Activated CD4-positive, alpha-beta T cell treated with anti-CD3 and anti-CD28 coated beads, Interleukin-2, amount 10 ng/mL, durations not matched to agents 7 days and 5 days (primary cell): ENCODE data around the gene IVNS1ABP. TPM values are rescaled to one million over a fixed set of nuclear protein-coding genes. Genes with fewer than 3 reads are reported as not detected.
"Not testable (repeated sequence)": the region's sequence is repeated elsewhere in the genome, so short reads cannot be mapped to it uniquely, and the experiment has no call there.

Source experiments
- CTCF ChIA-PET: fragments of 350-600 bp; sonication (Branson Sonifier 250); formaldehyde crosslinking; loops from one replicate; lab custom pipeline; 2021; ENCODE audit warnings: antibody characterized with exemption; lab: Charles Lee
- POLR2A ChIA-PET: fragments of 350-600 bp; sonication (Branson Sonifier 250); formaldehyde crosslinking; loops from one replicate; lab custom pipeline; 2021; ENCODE audit warnings: antibody characterized with exemption; lab: Charles Lee
- DNase-seq: peaks from one replicate; pipeline ENCODE4 v3.0.0-alpha.2; 2020
- H3K27ac Mint-ChIP-seq: one replicate; pipeline ENCODE4 v1.8.0; 2021; ENCODE audit warnings: mild to moderate bottlenecking, moderate library complexity, mixed read lengths
- H3K27me3 Mint-ChIP-seq: one replicate; pipeline ENCODE4 v1.8.0; 2021; ENCODE audit warnings: mixed read lengths
- H3K36me3 Mint-ChIP-seq: one replicate; pipeline ENCODE4 v1.8.0; 2021; ENCODE audit warnings: low read depth, mixed read lengths
- H3K4me1 Mint-ChIP-seq: one replicate; pipeline ENCODE4 v1.8.0; 2021; ENCODE audit warnings: mixed read lengths
- H3K4me3 Mint-ChIP-seq: one replicate; pipeline ENCODE4 v1.8.0; 2021; ENCODE audit warnings: mild to moderate bottlenecking, moderate library complexity, mixed read lengths
- H3K9me3 Mint-ChIP-seq: one replicate; pipeline ENCODE4 v1.8.0; 2021; ENCODE audit warnings: mixed read lengths
- total RNA-seq, 2 experiments: library from RNA; stranded (reverse); gene quantifications; one replicate each; pipeline ENCODE4 v1.2.3, GENCODE V29; 2021

The IVNS1ABP gene
- total RNA-seq, 2 experiments from 2014 or later = 87.9 to 89.9 TPM

- Mint-ChIP-seq H3K9me3 (peaks cover 4% of the 10 kb centered on the region), H3K36me3 (peaks cover 4% of the 10 kb centered on the region), H3K27me3 (no peaks in the 10 kb centered on the region), H3K27ac (no peak overlapping the region), H3K4me3 (no peak overlapping the region), H3K4me1 (peaks cover 13% of the 10 kb centered on the region)
- no peak for DNase-seq
- CTCF ChIA-PET = no interaction called here
- POLR2A ChIA-PET = no interaction called here
Measured at GRCh38 chr1:185260611-185261010, 56.4 kb downstream of the IVNS1ABP start.

GRCh38 chr1:185258676-185259075 lies 58.4 kb downstream of the IVNS1ABP start:
- H3K9me3 Mint-ChIP-seq = peaks cover 7% of the 10 kb centered on the region
- CTCF ChIA-PET = no interaction called here
- DNase-seq = no peak

GRCh38 chr1:185257950-185258208 lies 59.2 kb downstream of the IVNS1ABP start:
- POLR2A ChIA-PET = no interaction called here
- no peaks in the 10 kb centered on the region for H3K27me3 Mint-ChIP-seq
- DNase-seq = no peak
- peak overlapping the region; percentile 68 for H3K27ac Mint-ChIP-seq
- peak overlapping the region; percentile 16 for H3K4me3 Mint-ChIP-seq
- peaks cover 7% of the 10 kb centered on the region for H3K9me3 Mint-ChIP-seq
- peaks cover 13% of the 10 kb centered on the region for H3K4me1 Mint-ChIP-seq
- peaks cover 6% of the 10 kb centered on the region for H3K36me3 Mint-ChIP-seq
- CTCF ChIA-PET = no interaction called here

More at GRCh38 chr1:185258676-185259075, 58.4 kb downstream of the IVNS1ABP start:
- H3K27me3 Mint-ChIP-seq = no peaks in the 10 kb centered on the region
- peaks cover 6% of the 10 kb centered on the region for H3K36me3 Mint-ChIP-seq
- H3K4me3 Mint-ChIP-seq = no peak overlapping the region
- POLR2A ChIA-PET = no interaction called here
- no peak overlapping the region for H3K27ac Mint-ChIP-seq
- peaks cover 13% of the 10 kb centered on the region for H3K4me1 Mint-ChIP-seq

GRCh38 chr1:185257116-185257949 lies 59.7 kb downstream of the IVNS1ABP start:
- POLR2A ChIA-PET, CTCF ChIA-PET, DNase-seq, H3K9me3 Mint-ChIP-seq, H3K27me3 Mint-ChIP-seq, H3K36me3 Mint-ChIP-seq: not testable (repeated sequence)
- H3K4me3 Mint-ChIP-seq = peak overlapping the region; percentile 49
- H3K27ac Mint-ChIP-seq = peak overlapping the region; percentile 85
- H3K4me1 Mint-ChIP-seq = peaks cover 13% of the 10 kb centered on the region

- DNase-seq, CTCF ChIA-PET, H3K27me3 Mint-ChIP-seq, H3K9me3 Mint-ChIP-seq, H3K36me3 Mint-ChIP-seq, H3K4me3 Mint-ChIP-seq, POLR2A ChIA-PET, H3K27ac Mint-ChIP-seq: not testable (repeated sequence)
- peaks cover 13% of the 10 kb centered on the region for H3K4me1 Mint-ChIP-seq
Measured at GRCh38 chr1:185255595-185255994, 61.4 kb downstream of the IVNS1ABP start.

GRCh38 chr1:185252404-185252803 lies 64.6 kb downstream of the IVNS1ABP start:
- CTCF ChIA-PET, H3K36me3 Mint-ChIP-seq, H3K27ac Mint-ChIP-seq, DNase-seq, H3K9me3 Mint-ChIP-seq, H3K27me3 Mint-ChIP-seq, H3K4me3 Mint-ChIP-seq, POLR2A ChIA-PET, H3K4me1 Mint-ChIP-seq: not testable (repeated sequence)

GRCh38 chr1:185251928-185252327 lies 65.1 kb downstream of the IVNS1ABP start:
- CTCF ChIA-PET, H3K27me3 Mint-ChIP-seq, H3K4me3 Mint-ChIP-seq, H3K4me1 Mint-ChIP-seq, H3K9me3 Mint-ChIP-seq, H3K27ac Mint-ChIP-seq, H3K36me3 Mint-ChIP-seq, POLR2A ChIA-PET, DNase-seq: not testable (repeated sequence)

GRCh38 chr1:185250063-185250462 lies 67.0 kb downstream of the IVNS1ABP start:
- H3K4me3 Mint-ChIP-seq = no peak overlapping the region
- H3K27me3 Mint-ChIP-seq = no peaks in the 10 kb centered on the region
- CTCF ChIA-PET = interaction anchor here (1.0 kb wide), 1 partner anchor 52 kb away, joined by 3 read pairs; no protein-coding TSS in a partner anchor
- H3K4me1 Mint-ChIP-seq = no peaks in the 10 kb centered on the region
- H3K36me3 Mint-ChIP-seq = peaks cover 2% of the 10 kb centered on the region
- H3K27ac Mint-ChIP-seq = no peak overlapping the region
- peaks cover 5% of the 10 kb centered on the region for H3K9me3 Mint-ChIP-seq
- DNase-seq = no peak
- POLR2A ChIA-PET = no interaction called here

- no peaks in the 10 kb centered on the region for H3K36me3 Mint-ChIP-seq
- ChIA-PET POLR2A (no interaction called here), CTCF (interaction anchor here (1.0 to 1.1 kb wide), 2 partner anchors 10 to 52 kb away, joined by 3 to 5 read pairs; no protein-coding TSS in a partner anchor)
- DNase-seq = no peak
- no peak overlapping the region for H3K4me3 Mint-ChIP-seq
- no peak overlapping the region for H3K27ac Mint-ChIP-seq
- no peaks in the 10 kb centered on the region for H3K27me3 Mint-ChIP-seq
- peaks cover 1% of the 10 kb centered on the region for H3K9me3 Mint-ChIP-seq
- no peaks in the 10 kb centered on the region for H3K4me1 Mint-ChIP-seq
Measured at GRCh38 chr1:185249563-185249962, 67.5 kb downstream of the IVNS1ABP start.

Other genes with a start within 250 kb of the IVNS1ABP start
- 10 to 100 TPM; 20.3 to 21.1 TPM for gene TRMT1L, start 160.3 kb downstream of the IVNS1ABP start, total RNA-seq
- gene SWT1, start 160.1 kb downstream of the IVNS1ABP start, total RNA-seq = 1 to 10 TPM; 3.7 to 3.9 TPM